NCI-H128 (cell line): ENCODE data around the gene CENPV.
"Not testable (repeated sequence)": the region's sequence is repeated elsewhere in the genome, so short reads cannot be mapped to it uniquely, and the experiment has no call there.

ENCODE experiments used
- DNase-seq: peaks from one replicate; lab custom pipeline; 2025; ENCODE audit not compliant: unreplicated experiment; lab: John Stamatoyannopoulos, UW

The CENPV gene

DNA sequence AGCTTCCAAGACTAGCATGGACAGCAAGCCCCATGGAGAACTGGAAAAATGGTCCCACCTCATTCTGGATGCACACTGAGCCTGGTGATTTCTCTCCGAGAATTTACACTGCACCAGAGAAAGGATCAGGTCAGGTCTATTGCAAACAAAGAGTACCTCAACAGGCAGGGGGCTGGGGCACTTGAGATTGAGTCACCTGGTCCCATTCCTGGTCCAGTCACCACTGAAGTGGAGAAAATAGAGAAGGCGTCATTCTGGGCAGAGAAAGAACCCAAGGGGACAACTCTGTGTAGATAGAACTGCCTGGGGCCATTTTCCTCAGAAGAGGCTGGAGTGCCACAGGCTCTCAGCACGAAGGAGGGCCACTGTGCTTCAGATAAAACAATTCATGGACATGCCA, 38.4 kb downstream of the CENPV start:
- DNase-seq = no peak

DNA sequence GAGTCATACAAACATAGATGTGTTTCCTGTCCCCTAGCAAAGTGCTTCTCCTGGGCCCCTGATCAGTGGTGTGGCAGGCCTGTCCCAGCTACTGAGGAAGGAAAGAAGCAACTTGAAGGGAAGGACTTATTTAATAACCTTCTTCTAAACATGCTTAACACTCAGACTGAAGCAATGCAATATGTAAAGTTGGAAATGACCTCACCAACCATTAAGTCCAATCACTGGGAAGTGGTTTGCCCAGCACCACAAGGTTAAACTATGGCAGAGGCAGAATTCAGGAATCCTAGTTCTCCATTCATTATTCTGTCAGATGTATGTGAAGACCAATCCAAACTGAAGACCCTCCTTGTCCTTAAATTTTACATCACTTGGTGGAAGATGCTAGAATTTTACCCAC, 39.1 kb downstream of the CENPV start:
- no peak for DNase-seq

GRCh38 chr17:16313139-16314090, 39.9 kb downstream of the CENPV start:
- no peak for DNase-seq

- not testable (repeated sequence) for DNase-seq
These were observed 41.2 kb downstream of the CENPV start for GRCh38 chr17:16312061-16312460.

GRCh38 chr17:16306211-16306610, 47.1 kb downstream of the CENPV start:
- no peak for DNase-seq

DNA sequence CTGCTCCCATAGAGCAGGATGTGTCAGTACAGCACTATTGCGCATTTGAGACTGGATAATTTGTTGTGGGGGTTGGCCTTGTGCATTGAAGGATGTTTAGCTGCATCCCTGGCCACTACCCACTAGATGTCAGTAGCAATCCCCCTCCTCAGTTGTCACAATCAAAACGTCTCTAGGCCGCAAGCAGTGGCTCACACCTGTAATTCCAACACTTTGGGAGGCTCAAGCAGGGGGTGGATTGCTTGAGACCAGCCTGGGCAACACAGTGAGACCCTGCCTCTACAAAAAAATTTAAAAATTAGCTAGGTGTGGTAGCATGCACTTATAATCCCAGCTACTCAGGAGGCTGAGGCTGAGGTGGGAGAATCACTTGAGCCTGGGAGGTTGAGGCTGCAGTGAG, 48.4 kb downstream of the CENPV start:
- no peak for DNase-seq

DNA sequence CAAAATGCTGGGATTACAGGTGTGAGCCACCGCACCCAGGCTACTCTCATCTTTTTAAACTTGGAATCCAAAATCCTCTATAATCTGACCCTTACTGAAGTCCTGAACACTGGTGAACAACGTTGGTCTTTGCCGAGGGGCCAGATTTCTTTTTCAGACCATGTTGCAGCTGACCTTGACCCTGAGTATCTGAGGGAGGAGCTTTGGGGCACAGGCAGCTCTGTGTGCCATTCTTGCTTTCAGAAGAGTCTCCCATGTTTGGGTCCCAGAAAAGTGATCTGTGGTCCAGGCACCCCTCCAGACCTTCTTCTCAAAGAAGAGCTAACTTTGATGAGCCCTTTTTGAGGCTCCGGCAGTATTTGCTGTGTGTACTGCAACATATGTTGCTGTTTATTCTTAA, 50.4 kb downstream of the CENPV start:
- no peak for DNase-seq

DNA sequence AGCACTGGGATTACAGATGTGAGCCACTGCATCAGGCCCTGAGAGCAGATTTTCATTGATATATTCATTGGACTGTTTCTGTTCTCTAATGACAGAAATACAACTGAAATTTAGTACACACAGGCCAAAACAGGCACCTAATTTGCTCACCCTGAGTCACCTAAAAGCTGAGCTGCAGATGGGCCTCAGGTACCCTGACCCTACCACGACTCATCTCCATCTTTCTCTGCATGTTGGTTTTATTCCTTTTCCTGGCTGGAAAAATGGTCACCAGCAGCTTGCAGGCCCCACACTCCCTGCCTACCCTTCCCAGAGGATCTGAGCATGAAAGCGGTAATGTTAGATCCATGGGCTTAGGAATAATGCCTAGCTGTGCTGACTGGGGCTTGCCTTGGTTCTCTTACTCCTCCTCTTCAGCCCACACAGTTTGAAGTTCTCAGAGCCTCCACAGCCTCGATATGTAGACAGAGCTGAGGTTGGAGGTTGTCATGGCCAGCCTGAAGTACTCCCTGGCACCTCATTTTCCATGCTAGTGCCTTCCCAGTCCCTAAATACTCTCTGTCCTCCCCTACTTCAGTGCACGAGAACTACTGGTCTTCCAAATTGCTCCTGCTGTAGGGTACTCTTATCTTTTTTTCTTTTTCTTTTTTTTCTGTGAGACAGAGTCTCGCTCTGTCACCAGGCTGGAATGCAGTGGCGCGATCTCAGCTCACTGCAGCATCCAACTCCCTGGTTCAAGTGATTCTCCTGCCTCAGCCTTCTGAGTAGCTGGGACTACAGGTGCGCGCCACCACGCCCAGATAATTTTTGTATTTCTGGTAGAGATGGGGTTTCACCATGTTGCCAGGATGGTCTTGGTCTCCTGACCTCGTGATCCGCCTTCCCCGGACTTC, 51.1 kb downstream of the CENPV start:
- DNase-seq = no peak

DNA sequence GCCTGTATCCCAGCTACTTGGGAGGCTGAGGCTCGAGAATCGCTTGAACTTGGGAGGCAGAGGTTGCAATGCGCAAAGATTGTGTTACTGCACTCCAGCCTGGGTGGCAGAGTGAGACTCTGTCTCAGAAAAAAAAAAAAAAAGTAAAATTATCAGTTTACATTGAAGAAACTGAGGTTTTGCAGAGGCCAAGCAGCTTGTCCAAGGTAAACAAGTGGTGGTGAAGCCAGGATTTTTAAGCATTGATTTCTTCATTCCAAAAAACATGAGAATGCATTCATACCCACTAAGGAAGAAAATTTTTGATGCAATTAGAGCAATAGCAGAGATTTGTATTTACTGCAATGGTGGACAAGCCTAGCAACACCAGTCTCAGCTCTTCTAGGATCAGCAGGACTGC, 52.7 kb downstream of the CENPV start:
- DNase-seq = no peak

- DNase-seq = no peak
These were observed 55.1 kb downstream of the CENPV start for GRCh38 chr17:16298140-16298662.

- no peak for DNase-seq
These were observed 55.7 kb downstream of the CENPV start for GRCh38 chr17:16297367-16298139.

- not testable (repeated sequence) for DNase-seq
These were observed 57.2 kb downstream of the CENPV start for GRCh38 chr17:16296072-16296471.

DNA sequence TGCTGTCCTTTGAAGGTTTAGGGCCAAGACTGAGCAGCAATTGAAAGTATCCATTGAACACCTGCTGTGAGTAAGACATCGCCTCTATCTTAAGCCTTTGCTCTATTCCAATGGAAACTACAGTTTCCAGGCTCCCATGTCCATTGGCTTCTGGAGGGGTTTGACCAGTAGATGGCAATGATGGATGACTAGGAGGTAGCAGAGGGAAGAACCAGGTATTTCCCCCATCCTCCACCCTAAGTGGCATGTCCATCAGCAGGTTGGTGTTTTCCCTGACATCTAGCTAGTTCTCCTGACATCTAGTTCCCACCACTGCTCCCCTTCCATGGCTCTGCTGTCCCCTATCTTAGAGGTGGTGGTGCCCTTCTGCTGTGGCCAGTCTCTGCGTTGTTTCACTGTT, 58.7 kb downstream of the CENPV start:
- no peak for DNase-seq

DNA sequence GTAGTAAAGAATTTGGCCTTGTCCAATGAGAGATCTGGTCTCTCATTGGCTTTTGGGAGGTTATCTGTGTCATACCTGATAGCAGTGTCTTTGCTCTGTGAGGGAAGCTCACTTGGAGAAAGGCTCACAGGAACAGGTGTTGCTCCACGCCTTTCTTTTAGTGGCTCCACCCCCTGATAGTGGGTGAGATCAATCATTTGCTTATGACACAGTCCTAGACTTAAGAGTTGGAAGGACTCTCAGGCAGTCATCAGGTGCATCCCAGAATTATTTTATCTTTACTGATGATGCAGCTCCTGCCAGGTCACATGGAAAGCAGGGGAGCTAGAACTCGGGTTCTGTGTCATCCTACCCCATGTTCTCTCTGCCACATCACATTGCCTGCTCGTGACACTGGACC, 59.3 kb downstream of the CENPV start:
- no peak for DNase-seq
